Testis (tissue), 3 donors: ENCODE results near the gene TBL1XR1. TPM values are rescaled to one million over a fixed set of nuclear protein-coding genes. Genes with fewer than 3 reads are reported as not detected.
"Not testable (repeated sequence)": the region's sequence is repeated elsewhere in the genome, so short reads cannot be mapped to it uniquely, and the experiment has no call there.

Experiments used
- DNase-seq: peaks from one replicate; pipeline ENCODE4 v3.0.0-alpha.2; 2019
- H3K27ac ChIP-seq, 2 donors: fragments of 200-600 bp; sonication (generic); one replicate each; pipeline ENCODE4 v1.5.1; 2019
- H3K27me3 ChIP-seq: fragments of 200-600 bp; sonication (generic); one replicate; pipeline ENCODE4 v1.5.1; 2019
- H3K36me3 ChIP-seq: fragments of 200-600 bp; sonication (generic); one replicate; pipeline ENCODE4 v1.5.1; 2017; ENCODE audit warnings: low read depth; ENCODE audit errors: missing control alignments
- H3K4me1 ChIP-seq: fragments of 200-600 bp; sonication (generic); one replicate; pipeline ENCODE4 v1.5.1; 2019
- H3K4me3 ChIP-seq, 2 donors: fragments of 200-600 bp; sonication (generic); one replicate each; pipeline ENCODE4 v1.5.1; 2017 to 2019
- H3K9me3 ChIP-seq: fragments of 200-600 bp; sonication (generic); one replicate; pipeline ENCODE4 v1.5.1; 2017
- CTCF ChIP-seq, 3 experiments: fragments of 450-650 bp in 2 of 3; fragments of 200-600 bp in 1 of 3; sonication (generic) in 1 of 3; IDR thresholded peaks; one replicate each; pipeline ENCODE4 v1.5.1; 2016 to 2019; ENCODE audit warnings: antibody characterized with exemption in 3 of 3, mild to moderate bottlenecking in 2 of 3, moderate library complexity in 1 of 3
- POLR2A ChIP-seq: fragments of 450-650 bp; IDR thresholded peaks from one replicate; pipeline ENCODE4 v1.6.1; 2017; ENCODE audit warnings: antibody characterized with exemption, mild to moderate bottlenecking, moderate library complexity
- WGBS, 2 donors: methylation state at CpG; one replicate each; pipeline ENCODE4 v1.1.5; 2018; 5-methylcytosine and 5-hydroxymethylcytosine counted together
- intact Hi-C: fragments of 100-400 bp; cut with DNase I; formaldehyde crosslinking; loops from one replicate; pipeline ENCODE4 v1.15.1; 2023; ENCODE audit warnings: low total_unique reads
- polyA plus RNA-seq: library from polyadenylated mRNA; stranded (reverse); fragments of 350-450 nt; fragmentation: Illumina TruSeq; extraction: RNeasy Lipid Tissue Mini Kit (QIAGEN cat#74804); gene quantifications from one replicate; pipeline ENCODE4 v1.2.3, GENCODE V29; 2014; ENCODE audit warnings: low read depth, low replicate concordance; ENCODE audit not compliant: insufficient read depth
- total RNA-seq, 2 donors: library from RNA; depleted of rRNA; stranded (reverse); fragments of >200 nt; gene quantifications; one replicate each; pipeline ENCODE4 v1.2.3, GENCODE V29; 2016

TBL1XR1 gene
- total and polyA plus RNA-seq, 3 donors from 2014 or later = 44.2 to 67.6 (median 59.8) TPM

DNA sequence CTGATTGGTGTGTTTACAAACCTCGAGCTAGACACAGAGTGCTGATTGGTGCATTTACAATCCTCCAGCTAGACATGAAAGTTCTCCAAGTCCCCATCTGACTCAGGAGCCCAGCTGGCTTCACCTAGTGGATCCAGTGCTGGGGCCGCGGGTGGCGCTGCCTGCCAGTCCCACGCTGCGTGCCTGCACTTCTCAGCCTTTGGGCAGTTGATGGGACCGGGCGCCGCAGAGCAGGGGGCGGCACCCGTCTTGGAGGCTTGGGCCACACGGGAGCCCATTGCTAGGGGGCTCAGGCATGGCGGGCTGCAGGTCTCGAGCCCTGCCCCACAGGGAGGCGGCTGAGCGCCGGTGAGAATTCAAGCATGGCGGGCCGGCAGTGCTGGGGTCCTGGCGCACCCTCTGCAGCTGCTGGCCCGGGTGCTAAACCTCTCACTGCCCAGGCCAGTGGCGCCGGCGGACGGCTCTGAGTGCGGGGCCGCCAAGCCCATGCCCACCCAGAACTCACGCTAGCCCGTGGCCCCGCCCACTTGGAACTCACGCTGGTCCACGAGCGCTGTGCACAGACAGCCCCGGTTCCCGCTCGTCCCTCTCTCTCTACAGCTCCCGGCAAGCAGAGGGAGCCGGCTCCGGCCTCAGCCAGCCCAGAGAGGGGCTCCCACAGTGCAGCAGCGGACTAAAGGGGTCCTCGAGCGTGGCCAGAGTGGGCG is 6.6 kb upstream of the TBL1XR1 start:
- no peaks in the 10 kb centered on the region for H3K36me3 ChIP-seq
- no peak overlapping the region for H3K27ac ChIP-seq
- TF ChIP-seq POLR2A (no peak), CTCF (IDR thresholded peaks at IDR 0.05) (no peak)
- DNase-seq = no peak
- WGBS, 2 donors = 81 to 86% methylated on average over 19 to 41 of the region's 43 CpGs
- no peak overlapping the region for H3K4me3 ChIP-seq
- no peaks in the 10 kb centered on the region for H3K9me3 ChIP-seq
- peaks cover 2% of the 10 kb centered on the region for H3K4me1 ChIP-seq
- intact Hi-C loops = no loop called here
- H3K27me3 ChIP-seq = no peaks in the 10 kb centered on the region

DNA sequence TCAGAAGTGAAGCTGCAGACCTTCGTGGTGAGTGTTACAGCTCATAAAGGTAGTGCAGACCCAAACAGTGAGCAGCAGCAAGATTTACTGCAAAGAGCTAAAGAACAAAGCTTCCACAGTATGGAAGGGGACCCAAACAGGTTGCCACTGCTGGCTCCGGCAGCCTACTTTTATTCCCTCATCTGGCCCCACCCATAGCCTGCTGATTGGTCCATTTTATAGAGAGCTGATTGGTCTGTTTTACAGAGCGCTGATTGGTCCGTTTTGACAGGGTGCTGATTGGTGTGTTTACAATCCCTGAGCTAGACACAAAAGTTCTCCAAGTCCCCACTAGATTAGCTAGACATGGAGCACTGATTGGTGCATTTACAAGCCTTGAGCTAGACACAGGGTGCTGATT is 5.7 kb upstream of the TBL1XR1 start:
- intact Hi-C loops, H3K27ac ChIP-seq, H3K36me3 ChIP-seq, H3K4me3 ChIP-seq, H3K27me3 ChIP-seq, H3K9me3 ChIP-seq: not testable (repeated sequence)
- 93 to 97% methylated on average over 4 of the region's 4 CpGs for WGBS, 2 donors
- DNase-seq = peak; percentile 31
- peaks cover 11% of the 10 kb centered on the region for H3K4me1 ChIP-seq

DNA sequence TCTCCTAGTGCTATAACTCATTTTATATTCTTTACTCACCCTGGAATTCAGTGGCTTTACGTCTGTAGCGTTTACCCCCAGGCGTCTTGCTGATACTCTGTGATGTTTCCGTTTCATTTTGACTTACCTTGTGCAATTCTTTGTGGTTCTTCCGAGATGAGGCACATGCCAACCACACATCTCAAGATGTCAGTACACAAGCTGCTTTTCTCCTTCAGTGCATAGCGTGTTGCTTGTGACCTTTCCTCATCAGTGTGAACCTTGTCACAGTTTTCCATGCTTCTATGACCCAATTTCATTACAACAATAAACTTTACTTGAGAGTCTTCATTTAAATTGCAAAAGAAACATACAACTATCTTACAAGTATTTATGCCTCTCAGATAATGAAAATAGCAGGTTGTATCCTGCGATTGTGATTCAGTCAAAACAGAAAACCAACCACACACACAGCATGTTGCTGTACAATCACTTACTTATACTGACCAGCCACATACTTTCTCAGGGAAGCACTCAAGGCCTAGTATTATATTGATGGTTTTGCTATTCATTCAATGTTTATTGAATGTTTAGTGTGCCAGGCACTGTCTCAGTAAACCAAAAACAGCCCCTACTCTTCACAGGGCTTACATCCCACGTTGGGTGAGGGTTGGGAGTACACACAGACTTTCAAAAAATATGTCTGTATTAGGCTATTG is 4.6 kb upstream of the TBL1XR1 start:
- TF ChIP-seq POLR2A (no peak), CTCF (IDR thresholded peaks at IDR 0.05) (no peak)
- intact Hi-C loops = no loop called here
- no peaks in the 10 kb centered on the region for H3K9me3 ChIP-seq
- 79 to 85% methylated on average over 8 of the region's 8 CpGs for WGBS, 2 donors
- peaks cover 12% of the 10 kb centered on the region for H3K4me1 ChIP-seq
- H3K27ac ChIP-seq = no peak overlapping the region
- no peak overlapping the region for H3K4me3 ChIP-seq
- no peaks in the 10 kb centered on the region for H3K27me3 ChIP-seq
- no peak for DNase-seq
- H3K36me3 ChIP-seq = no peaks in the 10 kb centered on the region

DNA sequence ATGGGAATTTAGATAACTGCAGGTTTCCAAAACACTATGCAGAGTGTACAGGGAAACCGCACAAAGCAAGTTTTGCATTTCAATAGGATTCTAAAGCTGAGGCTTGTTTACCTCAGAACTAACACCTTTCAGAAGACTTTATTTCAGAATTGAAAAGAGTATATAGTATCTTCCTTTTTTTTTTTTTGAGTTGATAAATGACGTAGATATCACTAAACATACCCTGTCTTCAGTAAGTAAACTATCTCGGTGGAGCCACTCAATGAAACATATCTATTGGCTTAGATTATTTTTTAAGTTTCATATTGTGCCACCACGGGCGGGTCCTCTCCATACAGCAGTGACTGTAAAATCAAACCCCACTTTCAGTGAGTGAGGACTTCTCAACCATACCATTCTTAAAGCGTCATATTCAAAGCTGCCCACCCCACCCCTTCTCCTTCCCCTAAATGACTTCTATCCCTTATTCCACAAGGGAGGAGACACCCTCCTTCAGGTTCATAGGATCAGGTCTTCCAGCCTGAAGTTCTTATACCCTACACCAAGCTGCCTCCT is 2.0 kb upstream of the TBL1XR1 start:
- H3K4me3 ChIP-seq = no peak overlapping the region
- no peak overlapping the region for H3K27ac ChIP-seq
- intact Hi-C loops = no loop called here
- TF ChIP-seq CTCF (IDR thresholded peaks at IDR 0.05) (no peak), POLR2A (no peak)
- peaks cover 23% of the 10 kb centered on the region for H3K4me1 ChIP-seq
- no peaks in the 10 kb centered on the region for H3K27me3 ChIP-seq
- DNase-seq = no peak
- 62 to 78% methylated on average over 6 of the region's 6 CpGs for WGBS, 2 donors
- no peaks in the 10 kb centered on the region for H3K36me3 ChIP-seq
- H3K9me3 ChIP-seq = no peaks in the 10 kb centered on the region

GRCh38 chr3:177197727-177198460 is 612 bp upstream of the TBL1XR1 start:
- Histone ChIP-seq H3K4me1 (peaks cover 23% of the 10 kb centered on the region), H3K36me3 (no peaks in the 10 kb centered on the region), H3K27me3 (no peaks in the 10 kb centered on the region), H3K4me3 (peak overlapping the region; percentile 66 to 87), H3K27ac (peak overlapping the region; percentile 65 to 98), H3K9me3 (no peaks in the 10 kb centered on the region)
- intact Hi-C loops = loop anchor here (2.0 kb wide), 1 partner anchor 161 kb away; no protein-coding TSS in a partner anchor
- 1% methylated on average over 7 to 47 of the region's 57 CpGs for WGBS, 2 donors
- no peak for DNase-seq
- TF ChIP-seq POLR2A = no peak
- no peak for TF ChIP-seq CTCF (IDR thresholded peaks at IDR 0.05)
